Body of pancreas (tissue), 4 donors: Measurements from ENCODE around the gene PTPRD.

Source experiments
- CTCF ChIP-seq, 7 experiments: fragments of 450-650 bp in 4 of 7; fragments of 200-600 bp in 3 of 7; sonication (generic) in 3 of 7; IDR thresholded peaks; one replicate each; pipeline ENCODE4 v1.5.1; 2016 to 2019; ENCODE audit warnings: antibody characterized with exemption in 7 of 7
- POLR2A ChIP-seq, 3 donors: fragments of 450-650 bp; IDR thresholded peaks; one replicate each; pipeline ENCODE4 v1.6.1; 2016; ENCODE audit warnings: antibody characterized with exemption in 3 of 3, mild to moderate bottlenecking in 2 of 3

DNA sequence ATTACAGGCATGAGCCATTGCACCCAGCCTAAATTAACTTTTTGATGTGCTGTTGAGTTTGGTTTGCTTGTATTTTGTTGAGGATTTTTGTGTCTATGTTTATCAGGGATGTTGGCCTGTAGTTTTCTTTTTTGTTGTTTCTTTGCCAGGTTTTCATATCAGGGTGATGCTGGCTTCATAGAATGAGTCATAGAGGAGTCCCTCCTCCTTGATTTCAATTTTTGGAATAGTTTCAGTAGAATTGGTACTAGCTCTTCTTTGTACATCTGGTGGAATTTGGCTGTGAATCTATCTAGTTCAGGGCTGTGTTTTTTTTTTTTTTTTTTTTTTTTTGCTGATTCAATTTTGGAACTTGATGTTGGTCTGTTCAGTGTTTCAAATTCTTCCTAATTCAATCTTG lies 1648.9 kb downstream of the PTPRD start:
- TF ChIP-seq CTCF (IDR thresholded peaks at IDR 0.05) (no peak), POLR2A (IDR thresholded peaks at IDR 0.05) (no peak)
